ENCODE data around the gene AOPEP.

Gene AOPEP

GRCh38 chr9:94855903-94856302, 129.4 kb downstream of the AOPEP start:
- Histone ChIP-seq H3K79me2 (ENCODE audit: insufficient read depth, low read length) (no peaks in the 10 kb centered on the region), H3K27me3 (ENCODE audit: insufficient read depth, low read length, poor library complexity, severe bottlenecking) (no peaks in the 10 kb centered on the region), H3K4me2 (ENCODE audit: low read depth, low read length, poor library complexity, severe bottlenecking) (no peak overlapping the region), H3K4me3 (ENCODE audit: low read length, poor library complexity, severe bottlenecking) (no peak overlapping the region), H3K9me2 (replicated peaks; ENCODE audit: low read depth, low read length) (no peaks in the 10 kb centered on the region), H2AFZ (ENCODE audit: low read length) (no peak overlapping the region), H3K36me3 (ENCODE audit: insufficient read depth, low read length) (no peaks in the 10 kb centered on the region), H3F3A (ENCODE audit: low read depth) (no peaks in the 10 kb centered on the region), H3K9ac (ENCODE audit: low read depth, low read length, poor library complexity, severe bottlenecking) (no peak overlapping the region), H3K9me3 (ENCODE audit: insufficient read depth, low read depth, low read length) (no peaks in the 10 kb centered on the region), H4K20me1 (ENCODE audit: insufficient read depth, low read length, poor library complexity, severe bottlenecking) (no peaks in the 10 kb centered on the region), H3K4me1 (ENCODE audit: insufficient read depth, low read length, poor library complexity, severe bottlenecking) (peaks cover 18% of the 10 kb centered on the region)
- no peak for TF ChIP-seq CTCF (conservative IDR thresholded peaks at IDR 0.05; ENCODE audit: low read length)
- no peak for TF ChIP-seq EZH2phosphoT487 (IDR thresholded peaks at IDR 0.05; ENCODE audit: borderline replicate concordance)

GRCh38 chr9:94857791-94858190, 131.3 kb downstream of the AOPEP start:
- peak; percentile 31; the same call in 1 of the 2 replicates for TF ChIP-seq CTCF (conservative IDR thresholded peaks at IDR 0.05; ENCODE audit: low read length)
- no peak for TF ChIP-seq EZH2phosphoT487 (IDR thresholded peaks at IDR 0.05; ENCODE audit: borderline replicate concordance)
- Histone ChIP-seq H3F3A (ENCODE audit: low read depth) (no peaks in the 10 kb centered on the region), H3K9ac (ENCODE audit: low read depth, low read length, poor library complexity, severe bottlenecking) (no peak overlapping the region), H3K9me3 (ENCODE audit: insufficient read depth, low read depth, low read length) (no peaks in the 10 kb centered on the region), H4K20me1 (ENCODE audit: insufficient read depth, low read length, poor library complexity, severe bottlenecking) (no peaks in the 10 kb centered on the region), H3K27me3 (ENCODE audit: insufficient read depth, low read length, poor library complexity, severe bottlenecking) (no peaks in the 10 kb centered on the region), H3K79me2 (ENCODE audit: insufficient read depth, low read length) (no peaks in the 10 kb centered on the region), H3K4me2 (ENCODE audit: low read depth, low read length, poor library complexity, severe bottlenecking) (no peak overlapping the region), H3K4me1 (ENCODE audit: insufficient read depth, low read length, poor library complexity, severe bottlenecking) (peaks cover 35% of the 10 kb centered on the region), H2AFZ (ENCODE audit: low read length) (no peak overlapping the region), H3K4me3 (ENCODE audit: low read length, poor library complexity, severe bottlenecking) (no peak overlapping the region), H3K9me2 (replicated peaks; ENCODE audit: low read depth, low read length) (no peaks in the 10 kb centered on the region), H3K36me3 (ENCODE audit: insufficient read depth, low read length) (no peaks in the 10 kb centered on the region)

- Histone ChIP-seq H3K4me3 (ENCODE audit: low read length, poor library complexity, severe bottlenecking) (no peak overlapping the region), H3K9ac (ENCODE audit: low read depth, low read length, poor library complexity, severe bottlenecking) (no peak overlapping the region), H3F3A (ENCODE audit: low read depth) (no peaks in the 10 kb centered on the region), H4K20me1 (ENCODE audit: insufficient read depth, low read length, poor library complexity, severe bottlenecking) (no peaks in the 10 kb centered on the region), H3K27me3 (ENCODE audit: insufficient read depth, low read length, poor library complexity, severe bottlenecking) (no peaks in the 10 kb centered on the region), H3K4me2 (ENCODE audit: low read depth, low read length, poor library complexity, severe bottlenecking) (no peak overlapping the region), H3K79me2 (ENCODE audit: insufficient read depth, low read length) (no peaks in the 10 kb centered on the region), H3K9me3 (ENCODE audit: insufficient read depth, low read depth, low read length) (no peaks in the 10 kb centered on the region), H3K4me1 (ENCODE audit: insufficient read depth, low read length, poor library complexity, severe bottlenecking) (peaks cover 43% of the 10 kb centered on the region), H3K36me3 (ENCODE audit: insufficient read depth, low read length) (no peaks in the 10 kb centered on the region), H2AFZ (ENCODE audit: low read length) (no peak overlapping the region), H3K9me2 (replicated peaks; ENCODE audit: low read depth, low read length) (no peaks in the 10 kb centered on the region)
- TF ChIP-seq EZH2phosphoT487 (IDR thresholded peaks at IDR 0.05; ENCODE audit: borderline replicate concordance) (no peak), CTCF (conservative IDR thresholded peaks at IDR 0.05; ENCODE audit: low read length) (no peak)
These were observed 132.7 kb downstream of the AOPEP start for GRCh38 chr9:94859226-94859625.
